Epithelial cell of proximal tubule (primary cell): ENCODE data around the gene C2CD3. TPM values are rescaled to one million over a fixed set of nuclear protein-coding genes. Genes with fewer than 3 reads are reported as not detected.

Source experiments
- DNase-seq: peaks from one replicate; pipeline ENCODE4 v3.0.0-alpha.2; 2011; ENCODE audit warnings: low read depth
- H3K4me3 ChIP-seq: 2 replicates; pipeline ENCODE4 v1.5.1; 2011; ENCODE audit warnings: low read depth, mild to moderate bottlenecking, low read length
- CTCF ChIP-seq: conservative IDR thresholded peaks from 2 replicates; pipeline ENCODE4 v1.5.1; 2012; ENCODE audit warnings: low read depth, mild to moderate bottlenecking, low read length
- total RNA-seq: library from RNA; depleted of rRNA; stranded (reverse); fragments of >200 nt; gene quantifications from 2 replicates; pipeline ENCODE4 v1.2.3, GENCODE V29; 2015

Gene C2CD3
- total RNA-seq, 1 donor from 2014 or later: 15.1 TPM

DNA sequence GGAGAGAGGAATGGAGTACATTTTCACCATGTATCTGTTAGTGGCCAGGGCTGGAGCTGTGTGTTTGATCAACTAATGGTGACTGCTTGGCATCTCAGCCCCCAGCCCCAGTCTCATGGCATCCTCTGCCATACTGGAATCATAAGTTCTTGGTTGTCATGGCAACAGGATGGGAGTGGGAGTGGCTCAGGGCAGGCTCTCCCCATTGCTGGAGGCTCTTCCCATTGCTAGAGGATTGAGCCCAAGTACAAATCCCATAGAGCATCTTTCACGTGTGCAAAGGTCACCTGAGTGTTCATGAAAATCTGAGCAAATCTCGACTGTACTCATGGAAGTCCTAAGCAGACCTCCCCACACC is 205.1 kb downstream of the C2CD3 start:
- no peak for DNase-seq
- TF ChIP-seq CTCF: no peak
- no peak overlapping the region for H3K4me3 ChIP-seq

DNA sequence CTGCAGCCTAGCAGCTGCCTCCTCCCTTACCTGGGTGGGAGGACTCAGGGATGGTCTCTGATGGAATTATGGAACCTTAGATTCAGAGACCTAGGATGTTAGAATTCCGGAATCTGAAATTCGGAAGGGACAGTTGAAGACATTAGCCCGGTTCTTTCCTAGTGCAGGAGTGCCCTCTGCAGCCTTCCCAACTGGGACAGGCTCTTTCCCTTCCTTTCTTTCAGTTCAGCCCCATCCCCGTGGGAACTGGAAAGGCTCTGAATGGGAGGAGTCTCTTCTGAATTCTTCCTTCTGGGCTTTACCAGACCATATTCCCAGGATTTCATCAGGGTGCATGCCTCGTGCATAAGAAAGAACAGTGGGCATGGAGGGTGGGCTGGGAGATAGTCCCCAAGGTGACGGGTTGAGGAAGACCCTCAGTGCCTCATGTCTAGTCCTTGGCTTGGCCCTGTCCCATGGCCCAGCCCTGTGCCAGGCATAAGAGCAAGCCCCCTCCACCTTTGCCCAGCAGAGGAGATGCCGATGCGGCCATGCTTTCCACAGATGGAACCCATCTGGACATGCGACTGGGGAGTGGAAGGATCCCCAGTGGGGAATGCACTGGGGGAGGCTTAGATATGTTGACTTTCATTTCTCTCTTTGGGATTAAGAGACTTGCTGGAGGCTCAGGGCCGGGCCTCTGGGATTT is 205.6 kb downstream of the C2CD3 start:
- no peak overlapping the region for H3K4me3 ChIP-seq
- no peak for TF ChIP-seq CTCF
- no peak for DNase-seq

DNA sequence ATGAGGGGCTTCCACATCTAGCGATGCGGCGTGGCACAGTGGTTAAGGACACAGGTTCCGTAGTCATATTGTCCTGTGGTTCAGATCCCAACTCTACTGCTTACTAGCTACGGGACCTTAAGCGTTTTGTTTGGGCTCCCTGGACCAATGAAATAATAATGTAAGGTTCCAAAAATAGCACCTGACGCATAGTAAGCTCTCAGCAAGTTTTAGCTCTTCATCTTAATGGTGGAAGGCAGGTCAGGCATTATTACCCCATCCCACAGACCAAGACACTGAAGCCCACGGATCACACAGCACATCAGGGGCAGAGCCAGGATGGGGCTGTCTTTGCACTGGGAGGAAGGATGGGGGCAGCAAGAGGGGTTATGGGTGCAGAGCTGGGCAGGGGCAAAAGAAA is 206.9 kb downstream of the C2CD3 start:
- DNase-seq: no peak
- no peak for TF ChIP-seq CTCF
- no peak overlapping the region for H3K4me3 ChIP-seq

Other genes starting within 250 kb of the C2CD3 start
- gene DNAJB13, start 220.0 kb downstream of the C2CD3 start, total RNA-seq: 0.46 TPM in 1 of 2 replicates, not detected in the other
- 86.2 and 139 TPM in 2 replicates for gene UCP2, start 188.2 kb downstream of the C2CD3 start, total RNA-seq
- gene UCP3, start 161.9 kb downstream of the C2CD3 start, total RNA-seq: 0.06 and 0.22 TPM in 2 replicates
- 46.8 and 79.5 TPM in 2 replicates for gene PPME1, start 287 bp upstream of the C2CD3 start, total RNA-seq
- gene P4HA3, start 140.6 kb upstream of the C2CD3 start, total RNA-seq: 0.51 and 0.81 TPM in 2 replicates
- 10.0 and 10.3 TPM in 2 replicates for gene PGM2L1, start 227.4 kb upstream of the C2CD3 start, total RNA-seq